Smooth muscle cell (in vitro differentiated cells): ENCODE measurements around the gene KRT71. TPM values are rescaled to one million over a fixed set of nuclear protein-coding genes. Genes with fewer than 3 reads are reported as not detected.

ENCODE experiments used
- DNase-seq: peaks from one replicate; lab custom pipeline; 2025; ENCODE audit not compliant: unreplicated experiment; lab: John Stamatoyannopoulos, UW
- H2AFZ ChIP-seq: fragments of 200-600 bp; sonication (generic); 2 replicates; pipeline ENCODE4 v1.6.0; 2016; ENCODE audit warnings: antibody characterized with exemption, low read depth, mild to moderate bottlenecking
- H3F3A ChIP-seq: fragments of 200-600 bp; sonication (generic); 2 replicates; pipeline ENCODE4 v1.6.0; 2017; ENCODE audit warnings: antibody characterized with exemption, low read depth
- H3K27ac ChIP-seq: fragments of 200-600 bp; sonication (generic); 2 replicates; pipeline ENCODE4 v1.5.1; 2016; ENCODE audit warnings: low read depth, mild to moderate bottlenecking
- H3K27me3 ChIP-seq: fragments of 200-600 bp; sonication (generic); 2 replicates; pipeline ENCODE4 v1.6.1; 2016; ENCODE audit warnings: low read depth, mild to moderate bottlenecking
- H3K36me3 ChIP-seq: fragments of 200-600 bp; sonication (generic); 2 replicates; pipeline ENCODE4 v1.5.1; 2016; ENCODE audit warnings: low read depth
- H3K4me1 ChIP-seq: fragments of 200-600 bp; sonication (generic); 2 replicates; pipeline ENCODE4 v1.5.1; 2016; ENCODE audit warnings: low read depth
- H3K4me2 ChIP-seq: fragments of 200-600 bp; sonication (generic); 2 replicates; pipeline ENCODE4 v1.6.0; 2016; ENCODE audit warnings: mild to moderate bottlenecking
- H3K4me3 ChIP-seq: fragments of 200-600 bp; sonication (generic); 2 replicates; pipeline ENCODE4 v1.5.1; 2016; ENCODE audit warnings: mild to moderate bottlenecking
- H3K79me2 ChIP-seq: fragments of 200-600 bp; sonication (generic); 2 replicates; pipeline ENCODE4 v1.6.0; 2016; ENCODE audit warnings: low read depth, mild to moderate bottlenecking
- H3K9ac ChIP-seq: fragments of 200-600 bp; sonication (generic); 2 replicates; pipeline ENCODE4 v1.6.0; 2016; ENCODE audit warnings: low read depth
- H3K9me3 ChIP-seq: fragments of 200-600 bp; sonication (generic); replicated peaks from 2 replicates; pipeline ENCODE4 v1.5.1; 2016; ENCODE audit warnings: low read depth
- H4K20me1 ChIP-seq: fragments of 200-600 bp; sonication (generic); 2 replicates; pipeline ENCODE4 v1.6.0; 2016; ENCODE audit warnings: low read depth
- CTCF ChIP-seq: fragments of 200-600 bp; sonication (generic); IDR thresholded peaks from 2 replicates; pipeline ENCODE4 v1.5.1; 2017; ENCODE audit warnings: borderline replicate concordance, mild to moderate bottlenecking, antibody characterized with exemption; ENCODE audit not compliant: insufficient read depth, poor library complexity, severe bottlenecking
- WGBS: methylation state at CpG from one replicate; pipeline ENCODE4 v1.1.7; 2016; ENCODE audit warnings: low lambda C conversion rate; 5-methylcytosine and 5-hydroxymethylcytosine counted together
- polyA plus RNA-seq: library from polyadenylated mRNA; unstranded; fragments of >200 nt; fragmentation: Nextera tagmentation; extraction: Ambion mirVana; gene quantifications from 2 replicates; pipeline ENCODE4 v1.2.1, GENCODE V29; 2016
- total RNA-seq: library from RNA; depleted of rRNA; stranded (reverse); fragments of >200 nt; gene quantifications from 2 replicates; pipeline ENCODE4 v1.2.3, GENCODE V29; 2014

The KRT71 gene
- total and polyA plus RNA-seq, 2 experiments from 2014 or later = not detected

GRCh38 chr12:52585066-52585465 is 32.1 kb upstream of the KRT71 start:
- no peak overlapping the region for H3K4me3 ChIP-seq
- no peak overlapping the region for H3K9ac ChIP-seq
- WGBS = 88% methylated on average over 3 of the region's 3 CpGs
- DNase-seq = no peak
- no peak overlapping the region for H3K27ac ChIP-seq
- H4K20me1 ChIP-seq = no peaks in the 10 kb centered on the region
- no peak for TF ChIP-seq CTCF
- no peaks in the 10 kb centered on the region for H3K79me2 ChIP-seq
- no peaks in the 10 kb centered on the region for H3K9me3 ChIP-seq
- H3K4me2 ChIP-seq = no peak overlapping the region
- no peak overlapping the region for H2AFZ ChIP-seq
- H3K36me3 ChIP-seq = no peaks in the 10 kb centered on the region
- no peaks in the 10 kb centered on the region for H3K4me1 ChIP-seq
- no peaks in the 10 kb centered on the region for H3F3A ChIP-seq
- H3K27me3 ChIP-seq = no peaks in the 10 kb centered on the region

GRCh38 chr12:52584156-52584682 is 31.3 kb upstream of the KRT71 start:
- no peak overlapping the region for H2AFZ ChIP-seq
- DNase-seq = no peak
- WGBS = 87% methylated on average over 9 of the region's 9 CpGs

GRCh38 chr12:52582971-52583456 is 30.1 kb upstream of the KRT71 start:
- no peak overlapping the region for H2AFZ ChIP-seq
- no peaks in the 10 kb centered on the region for H3K79me2 ChIP-seq
- WGBS = 16% methylated on average over 7 of the region's 7 CpGs
- H3K4me1 ChIP-seq = no peaks in the 10 kb centered on the region
- H3K36me3 ChIP-seq = no peaks in the 10 kb centered on the region
- no peaks in the 10 kb centered on the region for H3K9me3 ChIP-seq
- H3K4me3 ChIP-seq = no peak overlapping the region
- peak; percentile 16 for DNase-seq
- peak; percentile 69 for TF ChIP-seq CTCF
- H3F3A ChIP-seq = no peaks in the 10 kb centered on the region
- H3K27me3 ChIP-seq = no peaks in the 10 kb centered on the region
- no peak overlapping the region for H3K27ac ChIP-seq
- H4K20me1 ChIP-seq = no peaks in the 10 kb centered on the region
- peak overlapping the region; percentile 19 for H3K4me2 ChIP-seq
- no peak overlapping the region for H3K9ac ChIP-seq

More at GRCh38 chr12:52584156-52584682, 31.3 kb upstream of the KRT71 start:
- no peaks in the 10 kb centered on the region for H3K36me3 ChIP-seq
- TF ChIP-seq CTCF = no peak
- H3K4me1 ChIP-seq = no peaks in the 10 kb centered on the region
- H3K9ac ChIP-seq = no peak overlapping the region
- no peaks in the 10 kb centered on the region for H3F3A ChIP-seq
- H3K4me2 ChIP-seq = no peak overlapping the region
- H3K4me3 ChIP-seq = no peak overlapping the region
- no peaks in the 10 kb centered on the region for H3K79me2 ChIP-seq
- no peaks in the 10 kb centered on the region for H3K9me3 ChIP-seq
- H3K27ac ChIP-seq = no peak overlapping the region
- H3K27me3 ChIP-seq = no peaks in the 10 kb centered on the region
- H4K20me1 ChIP-seq = no peaks in the 10 kb centered on the region

GRCh38 chr12:52582486-52582885 is 29.5 kb upstream of the KRT71 start:
- peak overlapping the region; percentile 19 for H3K4me2 ChIP-seq
- no peaks in the 10 kb centered on the region for H3F3A ChIP-seq
- H3K9me3 ChIP-seq = no peaks in the 10 kb centered on the region
- no peak overlapping the region for H2AFZ ChIP-seq
- no peaks in the 10 kb centered on the region for H3K4me1 ChIP-seq
- no peaks in the 10 kb centered on the region for H3K27me3 ChIP-seq
- H3K27ac ChIP-seq = no peak overlapping the region
- no peaks in the 10 kb centered on the region for H3K36me3 ChIP-seq
- TF ChIP-seq CTCF = no peak
- no peak overlapping the region for H3K4me3 ChIP-seq
- no peaks in the 10 kb centered on the region for H3K79me2 ChIP-seq
- H3K9ac ChIP-seq = no peak overlapping the region
- DNase-seq = no peak
- WGBS = 77% methylated on average over 2 of the region's 2 CpGs
- no peaks in the 10 kb centered on the region for H4K20me1 ChIP-seq
